Esophagus squamous epithelium (tissue), 4 donors: ENCODE data around the gene PARD3.

Experiments used
- POLR2A ChIP-seq, 4 donors: fragments of 450-650 bp; IDR thresholded peaks; one replicate each; pipeline ENCODE4 v1.6.1; 2017; ENCODE audit warnings: antibody characterized with exemption in 4 of 4, mild to moderate bottlenecking in 4 of 4, moderate library complexity in 3 of 4
- TF ChIP-seq, protein P1 (sequence below), 6 experiments: fragments of 450-650 bp in 4 of 6; fragments of 200-600 bp in 2 of 6; sonication (generic) in 2 of 6; IDR thresholded peaks; one replicate each; pipeline ENCODE4 v1.5.1; 2016 to 2019; ENCODE audit warnings: antibody characterized with exemption in 6 of 6, mild to moderate bottlenecking in 4 of 6, moderate library complexity in 4 of 6

DNA sequence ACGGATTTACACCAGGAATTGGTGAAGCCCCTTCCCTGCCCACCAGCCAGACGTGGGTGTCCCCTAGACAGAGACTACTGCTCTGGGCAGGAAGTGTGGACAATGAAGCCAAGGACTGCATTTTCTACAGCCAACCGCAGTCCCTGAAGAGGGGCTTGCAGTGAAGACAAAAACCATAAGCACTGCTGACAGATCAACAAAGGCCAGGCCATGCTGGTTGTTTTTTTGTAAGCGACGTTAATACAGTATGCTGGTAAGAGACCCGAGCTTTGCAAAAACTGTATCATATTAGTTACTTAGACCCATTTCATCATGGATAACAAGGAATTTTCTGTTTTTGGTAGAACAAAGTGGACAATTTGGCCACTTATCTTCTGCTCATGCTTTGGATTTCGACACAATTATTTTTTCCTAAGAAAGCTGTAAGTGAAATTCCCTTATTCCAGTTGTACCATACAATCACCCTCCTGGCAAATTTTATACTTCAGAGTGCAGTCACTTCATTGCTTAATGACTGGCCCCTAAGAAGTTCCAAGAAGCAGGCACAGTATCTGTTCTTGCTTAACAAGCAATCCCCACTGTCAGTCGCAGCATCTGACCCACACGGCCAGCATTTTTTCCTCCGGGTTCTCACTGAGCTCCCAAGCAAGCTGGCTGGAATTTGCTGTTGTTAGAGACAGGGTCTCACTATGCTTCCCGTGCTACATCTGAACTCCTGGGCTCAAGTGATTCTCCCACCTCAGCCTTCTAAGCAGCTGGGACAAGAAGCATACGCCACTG, 163.5 kb downstream of the PARD3 start:
- no peak for TF ChIP-seq POLR2A (IDR thresholded peaks at IDR 0.05)
- TF ChIP-seq, protein P1, sequence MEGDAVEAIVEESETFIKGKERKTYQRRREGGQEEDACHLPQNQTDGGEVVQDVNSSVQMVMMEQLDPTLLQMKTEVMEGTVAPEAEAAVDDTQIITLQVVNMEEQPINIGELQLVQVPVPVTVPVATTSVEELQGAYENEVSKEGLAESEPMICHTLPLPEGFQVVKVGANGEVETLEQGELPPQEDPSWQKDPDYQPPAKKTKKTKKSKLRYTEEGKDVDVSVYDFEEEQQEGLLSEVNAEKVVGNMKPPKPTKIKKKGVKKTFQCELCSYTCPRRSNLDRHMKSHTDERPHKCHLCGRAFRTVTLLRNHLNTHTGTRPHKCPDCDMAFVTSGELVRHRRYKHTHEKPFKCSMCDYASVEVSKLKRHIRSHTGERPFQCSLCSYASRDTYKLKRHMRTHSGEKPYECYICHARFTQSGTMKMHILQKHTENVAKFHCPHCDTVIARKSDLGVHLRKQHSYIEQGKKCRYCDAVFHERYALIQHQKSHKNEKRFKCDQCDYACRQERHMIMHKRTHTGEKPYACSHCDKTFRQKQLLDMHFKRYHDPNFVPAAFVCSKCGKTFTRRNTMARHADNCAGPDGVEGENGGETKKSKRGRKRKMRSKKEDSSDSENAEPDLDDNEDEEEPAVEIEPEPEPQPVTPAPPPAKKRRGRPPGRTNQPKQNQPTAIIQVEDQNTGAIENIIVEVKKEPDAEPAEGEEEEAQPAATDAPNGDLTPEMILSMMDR (IDR thresholded peaks at IDR 0.05): no peak
